ENCODE results near the gene WIPF3. TPM values are rescaled to one million over a fixed set of nuclear protein-coding genes. Genes with fewer than 3 reads are reported as not detected.
"Not testable (repeated sequence)": the region's sequence is repeated elsewhere in the genome, so short reads cannot be mapped to it uniquely, and the experiment has no call there.

The WIPF3 gene
- total RNA-seq, 1 donor from 2014 or later: 0.37 TPM

GRCh38 chr7:29955799-29956486 lies 149.6 kb downstream of the WIPF3 start:
- Mint-ChIP-seq H3K9me3 (ENCODE audit: unreplicated experiment) (peaks cover 6% of the 10 kb centered on the region), H3K27me3 (ENCODE audit: unreplicated experiment) (peaks cover 6% of the 10 kb centered on the region), H3K27ac (ENCODE audit: unreplicated experiment) (peak overlapping the region; percentile 50), H3K36me3 (ENCODE audit: unreplicated experiment) (peaks cover 14% of the 10 kb centered on the region), H3K4me3 (ENCODE audit: unreplicated experiment) (peak overlapping the region; percentile 65), H3K4me1 (ENCODE audit: low read depth, unreplicated experiment) (peaks cover 47% of the 10 kb centered on the region)
- no peak for TF ChIP-seq CTCF (IDR thresholded peaks at IDR 0.05; ENCODE audit: partially characterized antibody, unreplicated experiment)
- DNase-seq: peak; percentile 23

- peaks cover 47% of the 10 kb centered on the region for H3K4me1 Mint-ChIP-seq (ENCODE audit: low read depth, unreplicated experiment)
- H3K9me3 Mint-ChIP-seq (ENCODE audit: unreplicated experiment): peaks cover 6% of the 10 kb centered on the region
- peaks cover 10% of the 10 kb centered on the region for H3K36me3 Mint-ChIP-seq (ENCODE audit: unreplicated experiment)
- TF ChIP-seq CTCF (IDR thresholded peaks at IDR 0.05; ENCODE audit: partially characterized antibody, unreplicated experiment): no peak
- peak overlapping the region; percentile 50 for H3K27ac Mint-ChIP-seq (ENCODE audit: unreplicated experiment)
- DNase-seq: no peak
- H3K27me3 Mint-ChIP-seq (ENCODE audit: unreplicated experiment): peaks cover 6% of the 10 kb centered on the region
- peak overlapping the region; percentile 65 for H3K4me3 Mint-ChIP-seq (ENCODE audit: unreplicated experiment)
These were observed 150.2 kb downstream of the WIPF3 start for GRCh38 chr7:29956487-29956836.

- peak; percentile 43 for DNase-seq
- TF ChIP-seq CTCF (IDR thresholded peaks at IDR 0.05; ENCODE audit: partially characterized antibody, unreplicated experiment): no peak
- H3K9me3 Mint-ChIP-seq (ENCODE audit: unreplicated experiment): peaks cover 8% of the 10 kb centered on the region
- peak overlapping the region; percentile 65 for H3K27ac Mint-ChIP-seq (ENCODE audit: unreplicated experiment)
- peak overlapping the region; percentile 18 for H3K4me3 Mint-ChIP-seq (ENCODE audit: unreplicated experiment)
- H3K27me3 Mint-ChIP-seq (ENCODE audit: unreplicated experiment): peaks cover 8% of the 10 kb centered on the region
- peaks cover 6% of the 10 kb centered on the region for H3K36me3 Mint-ChIP-seq (ENCODE audit: unreplicated experiment)
- peaks cover 47% of the 10 kb centered on the region for H3K4me1 Mint-ChIP-seq (ENCODE audit: low read depth, unreplicated experiment)
These were observed 151.4 kb downstream of the WIPF3 start for GRCh38 chr7:29957521-29958310.

GRCh38 chr7:29958667-29959358 lies 152.5 kb downstream of the WIPF3 start:
- peaks cover 8% of the 10 kb centered on the region for H3K9me3 Mint-ChIP-seq (ENCODE audit: unreplicated experiment)
- no peaks in the 10 kb centered on the region for H3K36me3 Mint-ChIP-seq (ENCODE audit: unreplicated experiment)
- no peak for TF ChIP-seq CTCF (IDR thresholded peaks at IDR 0.05; ENCODE audit: partially characterized antibody, unreplicated experiment)
- no peak overlapping the region for H3K4me3 Mint-ChIP-seq (ENCODE audit: unreplicated experiment)
- peaks cover 8% of the 10 kb centered on the region for H3K27me3 Mint-ChIP-seq (ENCODE audit: unreplicated experiment)
- peaks cover 45% of the 10 kb centered on the region for H3K4me1 Mint-ChIP-seq (ENCODE audit: low read depth, unreplicated experiment)
- no peak overlapping the region for H3K27ac Mint-ChIP-seq (ENCODE audit: unreplicated experiment)
- no peak for DNase-seq

DNA sequence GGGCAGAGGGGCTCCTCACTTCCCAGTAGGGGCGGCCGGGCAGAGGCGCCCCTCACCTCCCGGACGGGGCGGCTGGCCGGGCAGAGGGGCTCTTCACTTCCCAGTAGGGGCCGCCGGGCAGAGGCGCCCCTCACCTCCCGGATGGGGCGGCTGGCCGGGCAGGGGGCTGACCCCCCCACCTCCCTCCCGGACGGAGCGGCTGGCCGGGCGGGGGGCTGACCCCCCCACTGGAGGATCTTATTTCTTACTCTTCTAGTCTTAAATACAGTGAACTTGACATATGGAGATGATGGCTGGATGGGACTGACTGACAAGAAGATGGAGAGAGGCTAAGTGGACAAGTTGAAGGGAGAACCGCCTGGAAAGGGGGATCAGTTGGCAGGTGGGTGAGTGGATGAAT lies 155.3 kb downstream of the WIPF3 start:
- H3K27me3 Mint-ChIP-seq (ENCODE audit: unreplicated experiment); H3K4me3 Mint-ChIP-seq (ENCODE audit: unreplicated experiment); H3K9me3 Mint-ChIP-seq (ENCODE audit: unreplicated experiment); H3K36me3 Mint-ChIP-seq (ENCODE audit: unreplicated experiment); DNase-seq: not testable (repeated sequence)
- Mint-ChIP-seq H3K27ac (ENCODE audit: unreplicated experiment) (peak overlapping the region; percentile 70), H3K4me1 (ENCODE audit: low read depth, unreplicated experiment) (peaks cover 36% of the 10 kb centered on the region)
